ENCODE measurements around the gene ARHGDIG.

ARHGDIG gene

GRCh38 chr16:301950-302349 lies 21.6 kb downstream of the ARHGDIG start:
- no peak for DNase-seq

GRCh38 chr16:303760-304505 lies 23.5 kb downstream of the ARHGDIG start:
- no peak for DNase-seq

- no peak for DNase-seq
Measured at GRCh38 chr16:305916-306626, 25.7 kb downstream of the ARHGDIG start.

GRCh38 chr16:306911-307370 lies 26.6 kb downstream of the ARHGDIG start:
- DNase-seq, result no peak

GRCh38 chr16:307691-308312 lies 27.4 kb downstream of the ARHGDIG start:
- DNase-seq, result no peak

- no peak for DNase-seq
Measured at GRCh38 chr16:309476-309875, 29.1 kb downstream of the ARHGDIG start.

- no peak for DNase-seq
Measured at GRCh38 chr16:311725-312124, 31.3 kb downstream of the ARHGDIG start.

- DNase-seq, result no peak
Measured at GRCh38 chr16:314351-314750, 34.0 kb downstream of the ARHGDIG start.

GRCh38 chr16:314795-315299 lies 34.5 kb downstream of the ARHGDIG start:
- DNase-seq, result no peak

GRCh38 chr16:316741-317464 lies 36.5 kb downstream of the ARHGDIG start:
- no peak for DNase-seq

- no peak for DNase-seq
Measured at GRCh38 chr16:317583-317982, 37.2 kb downstream of the ARHGDIG start.

GRCh38 chr16:318628-319027 lies 38.2 kb downstream of the ARHGDIG start:
- DNase-seq, result peak; percentile 86

- DNase-seq, result no peak
Measured at GRCh38 chr16:320206-320605, 39.8 kb downstream of the ARHGDIG start.

GRCh38 chr16:321532-321931 lies 41.1 kb downstream of the ARHGDIG start:
- no peak for DNase-seq

GRCh38 chr16:322476-323143 lies 42.2 kb downstream of the ARHGDIG start:
- no peak for DNase-seq

GRCh38 chr16:324201-324450 lies 43.7 kb downstream of the ARHGDIG start:
- no peak for DNase-seq

- no peak for DNase-seq
Measured at GRCh38 chr16:324451-325334, 44.3 kb downstream of the ARHGDIG start.

GRCh38 chr16:325375-326145 lies 45.2 kb downstream of the ARHGDIG start:
- no peak for DNase-seq

- peak; percentile 89 for DNase-seq
Measured at GRCh38 chr16:330741-331140, 50.4 kb downstream of the ARHGDIG start.

GRCh38 chr16:331181-331814 lies 50.9 kb downstream of the ARHGDIG start:
- DNase-seq, result peak; percentile 49
